HL-60/S4 treated with phorbol 12-myristate 13-acetate at 8.2 ng/mL for 4 days and 3 days (cell line): Measurements from ENCODE around the gene NKAPD1.
"Not testable (repeated sequence)": the region's sequence is repeated elsewhere in the genome, so short reads cannot be mapped to it uniquely, and the experiment has no call there.

ENCODE experiments used
- in situ Hi-C: fragments of 300-500 bp; cut with MboI; formaldehyde crosslinking; loops from 2 replicates; pipeline ENCODE4 v1.15.0; 2022; ENCODE audit warnings: low sequenced_read_pairs

The NKAPD1 gene

DNA sequence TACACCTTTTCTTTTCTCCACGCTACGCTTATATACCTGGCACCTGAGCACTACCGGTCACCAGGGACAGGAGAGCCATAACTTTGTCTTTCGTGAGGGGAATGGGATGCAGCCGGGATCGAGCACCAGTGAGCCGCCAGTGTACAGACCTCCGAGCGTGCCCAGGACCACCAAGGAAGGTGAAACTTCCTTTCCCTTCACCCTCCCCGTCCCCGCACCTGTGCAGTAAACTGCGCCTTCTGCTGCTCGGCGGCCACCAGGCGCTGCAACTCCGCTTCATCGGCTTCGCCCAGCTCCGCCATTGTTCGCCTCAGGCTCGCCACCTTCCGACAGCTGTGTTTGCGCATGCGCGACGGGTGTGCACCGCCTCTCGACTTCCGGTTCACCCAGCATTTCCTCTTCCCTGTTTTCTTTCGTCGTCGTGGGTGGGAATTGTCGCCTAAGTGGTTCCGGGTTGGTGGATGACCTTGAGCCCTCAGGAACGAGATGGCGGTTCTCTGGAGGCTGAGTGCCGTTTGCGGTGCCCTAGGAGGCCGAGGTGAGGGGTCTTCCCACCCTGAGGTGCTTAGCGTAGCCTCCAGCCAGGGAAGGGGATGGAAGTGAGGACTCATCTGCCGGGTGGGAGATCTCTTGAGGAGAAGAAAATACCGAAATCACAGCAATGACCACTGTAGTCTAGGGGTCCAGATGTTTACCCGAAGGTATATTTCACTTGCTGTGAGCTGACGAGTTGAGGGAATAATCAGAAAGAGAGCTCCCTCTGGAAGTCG, 12.5 kb downstream of the NKAPD1 start, which contains the start of the genes SDHD and TIMM8B:
Gene SDHD (plus strand): TSS at position 452 of the 770 bp plus-strand sequence. CDS start 35 bp downstream, at position 487.
Gene TIMM8B (minus strand): TSS at position 335 of the 770 bp plus-strand sequence. CDS start 33 bp downstream, at position 302.
- in situ Hi-C loops: no loop called here

- in situ Hi-C loops: no loop called here
These were observed 13.1 kb downstream of the NKAPD1 start for GRCh38 chr11:112087212-112087611.

GRCh38 chr11:112095302-112095701, 21.2 kb downstream of the NKAPD1 start:
- in situ Hi-C loops: not testable (repeated sequence)

DNA sequence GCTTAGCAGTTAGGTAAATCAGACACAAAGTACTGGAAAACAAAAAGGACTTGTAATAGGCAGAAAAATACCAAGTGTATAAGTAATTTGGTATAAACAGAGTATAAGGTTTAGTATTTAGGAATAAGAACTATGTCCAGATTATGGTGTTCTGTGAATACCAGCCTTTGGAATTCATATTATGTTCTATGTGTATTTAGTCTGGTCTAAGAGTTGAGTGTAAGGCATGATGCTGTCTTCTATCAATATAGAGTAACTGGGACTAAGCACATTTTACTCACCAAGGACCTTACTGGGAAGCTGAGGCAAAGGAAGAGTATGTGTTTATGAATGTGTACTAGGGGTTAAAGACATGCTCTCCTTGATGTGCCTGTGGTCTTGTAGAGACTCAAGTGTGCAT, 22.1 kb downstream of the NKAPD1 start:
- in situ Hi-C loops: no loop called here

GRCh38 chr11:112097734-112098528, 23.8 kb downstream of the NKAPD1 start:
- in situ Hi-C loops: no loop called here

- in situ Hi-C loops: no loop called here
These were observed 26.4 kb downstream of the NKAPD1 start for GRCh38 chr11:112100462-112100861.

DNA sequence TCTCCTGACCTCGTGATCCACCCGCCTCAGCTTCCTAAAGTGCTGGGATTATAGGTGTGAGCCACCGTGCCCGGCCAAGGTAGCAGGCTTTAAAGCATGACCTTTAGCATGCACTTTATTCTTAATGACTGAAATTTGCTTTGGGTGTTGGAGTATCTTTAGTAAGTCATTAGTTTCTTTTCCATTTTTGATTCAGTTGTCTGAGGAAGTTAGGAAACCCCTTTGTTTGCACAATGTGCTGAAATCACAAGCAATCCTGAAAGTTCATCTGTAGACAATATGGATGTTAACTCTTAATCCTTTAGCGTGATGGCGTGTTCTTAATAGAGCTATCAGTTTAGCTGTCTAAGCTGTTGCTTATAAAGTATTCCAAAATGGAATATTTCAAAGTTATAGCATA, 29.3 kb downstream of the NKAPD1 start:
- in situ Hi-C loops: no loop called here

- in situ Hi-C loops: no loop called here
These were observed 32.0 kb downstream of the NKAPD1 start for GRCh38 chr11:112106070-112106469.

DNA sequence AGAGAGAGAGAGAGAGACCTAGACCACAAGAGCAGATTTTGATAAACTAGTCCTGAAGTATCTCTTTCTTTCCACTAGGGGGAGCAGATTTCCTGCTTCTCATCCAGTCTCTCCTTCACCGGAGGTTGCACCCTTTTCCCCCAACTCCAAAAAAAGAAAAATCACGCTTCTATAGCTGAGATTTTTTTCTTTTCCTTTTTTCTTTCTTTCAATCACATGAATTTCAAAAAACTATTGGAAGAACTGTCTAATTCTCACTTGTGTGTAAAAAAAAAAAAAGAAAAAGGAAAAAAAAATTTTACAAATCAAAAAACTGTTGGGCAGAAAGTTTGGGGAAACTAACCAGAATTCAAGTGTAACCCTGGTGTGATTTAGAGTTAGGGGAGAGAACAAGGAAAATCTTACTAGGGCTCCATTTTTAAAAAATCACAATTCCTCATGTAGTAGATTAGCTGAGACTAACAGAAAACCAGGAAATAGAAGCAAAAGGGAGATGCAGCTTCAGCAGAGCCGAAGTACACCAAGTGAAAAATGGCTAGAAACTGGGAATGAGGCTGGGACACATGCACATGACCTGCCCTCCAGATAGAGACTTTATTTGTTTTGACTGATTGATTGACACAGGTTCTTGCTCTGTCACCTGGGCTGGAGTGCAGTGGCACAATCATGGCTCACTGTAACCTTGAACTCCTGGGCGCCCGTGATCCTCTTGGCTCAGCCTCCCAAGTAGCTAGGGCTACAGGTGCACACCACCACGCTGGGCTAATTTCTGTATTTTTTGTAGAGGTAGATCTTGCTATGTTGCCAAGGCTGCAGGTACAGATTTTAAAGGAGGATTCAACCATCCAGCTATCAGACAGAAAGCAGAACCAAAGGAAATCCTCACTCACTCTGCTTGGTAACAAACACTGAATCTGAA, 39.7 kb downstream of the NKAPD1 start:
- in situ Hi-C loops: no loop called here

DNA sequence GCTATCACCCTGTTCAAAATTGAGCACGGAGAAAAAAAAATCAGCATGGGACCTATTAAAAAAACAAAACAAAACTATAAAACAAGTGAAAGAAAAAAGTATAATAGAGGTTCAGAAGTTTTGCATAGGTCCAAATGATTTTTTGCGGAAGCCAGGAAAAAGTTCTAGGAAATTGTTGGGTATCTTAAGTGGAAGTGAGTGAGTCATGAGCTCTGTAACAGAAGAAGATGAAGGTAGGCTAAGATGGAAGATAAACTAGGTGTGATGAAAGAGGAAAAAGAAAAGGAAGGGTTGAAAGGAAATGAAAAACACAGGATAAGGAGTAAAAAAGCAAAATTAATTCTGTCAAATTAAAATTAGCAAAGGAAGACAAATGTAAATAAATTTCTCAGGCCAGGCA, 40.4 kb downstream of the NKAPD1 start:
- in situ Hi-C loops: no loop called here

DNA sequence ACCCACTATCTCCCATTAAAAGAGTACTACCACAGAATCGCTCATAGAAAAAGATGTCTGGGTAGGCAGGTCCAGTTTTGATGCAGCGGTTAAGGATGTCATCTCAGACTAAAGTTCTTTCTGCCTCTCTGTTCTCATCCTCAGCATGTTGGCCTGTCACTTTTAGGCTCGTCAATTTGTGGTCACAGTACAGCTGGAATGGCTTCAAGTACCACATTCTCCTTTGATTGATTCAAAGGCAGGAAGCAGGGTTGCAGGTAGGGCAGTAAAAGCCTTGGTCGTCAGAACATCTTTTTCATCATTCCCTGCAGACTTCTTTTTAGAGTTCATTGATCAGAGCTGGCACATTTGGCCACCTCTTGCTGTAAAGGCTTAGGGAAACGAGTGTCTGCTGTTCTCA, 41.3 kb downstream of the NKAPD1 start:
- in situ Hi-C loops: no loop called here

- in situ Hi-C loops: no loop called here
These were observed 44.1 kb downstream of the NKAPD1 start for GRCh38 chr11:112118176-112118575.

DNA sequence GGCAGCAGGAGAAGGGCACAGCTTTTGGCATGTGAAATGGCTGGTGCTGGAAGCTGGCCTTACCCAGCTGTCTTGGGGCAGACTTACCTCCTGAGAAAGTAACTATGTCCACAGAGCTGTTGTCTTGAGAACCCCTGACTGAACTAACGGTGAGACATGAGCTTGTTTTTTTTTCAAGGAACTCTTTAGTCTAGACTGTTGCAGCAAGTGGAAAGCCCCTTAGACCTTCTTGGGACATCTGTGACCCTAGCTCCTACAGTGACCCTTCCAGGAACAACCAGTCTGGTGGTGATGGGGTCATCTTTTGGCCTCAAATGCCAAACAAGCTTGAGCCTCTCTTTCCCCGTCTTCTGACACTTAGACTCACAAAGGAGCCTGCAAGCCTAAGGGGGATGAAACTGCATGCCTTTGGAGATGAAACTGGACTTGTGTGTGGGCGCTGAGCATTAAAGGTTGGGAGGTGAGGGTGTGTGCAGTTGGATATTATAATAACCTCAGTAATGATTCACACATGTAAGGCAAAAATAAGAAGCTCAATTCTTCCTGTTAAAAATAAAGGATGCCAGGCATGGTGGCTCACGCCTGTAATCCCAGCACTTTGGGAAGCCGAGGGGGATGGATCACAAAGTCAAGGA, 48.0 kb downstream of the NKAPD1 start:
- in situ Hi-C loops: no loop called here

- in situ Hi-C loops: no loop called here
These were observed 49.0 kb downstream of the NKAPD1 start for GRCh38 chr11:112123129-112123528.

DNA sequence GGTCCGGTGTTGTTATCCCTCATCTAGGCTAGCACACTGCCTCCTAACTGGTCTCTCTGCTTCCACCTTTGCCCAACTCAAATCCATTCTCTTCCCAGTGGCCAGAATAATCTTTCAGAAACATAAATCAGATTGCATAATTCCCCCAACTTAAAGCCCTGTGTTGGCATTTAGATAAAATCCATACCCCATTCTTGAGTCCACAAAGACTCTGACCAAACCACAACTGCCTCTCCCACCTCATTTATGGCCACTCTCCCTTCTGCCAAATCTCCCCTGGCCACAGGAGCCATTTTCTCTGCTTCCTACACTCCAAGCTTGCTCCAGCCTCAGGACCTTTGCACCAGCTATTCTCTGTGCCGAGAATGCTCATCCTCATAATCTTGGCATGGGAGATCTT, 53.0 kb downstream of the NKAPD1 start:
- in situ Hi-C loops: no loop called here

GRCh38 chr11:112128483-112129121, 54.5 kb downstream of the NKAPD1 start:
- in situ Hi-C loops: no loop called here

DNA sequence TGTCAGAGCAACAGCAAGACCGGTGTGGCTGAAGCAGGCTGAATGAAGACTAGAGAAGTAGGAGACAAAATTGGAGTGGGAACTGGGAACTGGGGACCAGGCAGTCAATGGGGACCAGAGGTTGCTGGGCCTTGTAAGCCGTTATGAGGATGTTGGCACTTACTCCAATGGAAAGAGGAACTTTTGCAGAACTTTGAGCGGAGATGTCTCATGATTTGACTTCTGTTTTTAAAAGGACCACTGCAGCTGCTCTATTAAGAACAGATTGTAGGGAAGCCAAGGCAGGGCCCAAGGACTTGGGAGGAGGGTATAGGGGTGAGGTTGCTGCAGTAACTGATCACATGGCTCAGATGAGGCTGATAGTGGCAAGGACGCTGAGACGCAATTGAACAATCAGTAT, 55.6 kb downstream of the NKAPD1 start:
- in situ Hi-C loops: no loop called here

- in situ Hi-C loops: no loop called here
These were observed 58.6 kb downstream of the NKAPD1 start for GRCh38 chr11:112132737-112133136.

DNA sequence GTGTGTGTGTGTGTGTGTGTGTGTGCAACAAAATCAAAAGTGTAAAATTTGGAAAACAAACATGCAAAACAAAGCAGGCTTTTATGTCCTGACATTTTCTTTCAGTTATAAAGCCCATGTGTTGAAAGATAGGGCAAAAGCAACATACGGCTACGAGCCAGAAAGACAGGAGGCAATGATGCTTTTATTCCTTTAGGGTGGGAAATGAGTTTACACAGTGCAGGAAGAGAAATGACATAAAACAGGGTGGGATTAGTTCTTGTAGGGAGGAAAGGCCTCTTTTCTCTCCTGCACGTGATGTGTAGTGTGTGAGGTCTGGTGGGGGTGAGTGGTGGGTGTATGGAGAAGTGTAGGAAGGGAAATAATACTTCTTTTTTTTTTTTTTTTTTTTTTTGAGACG, 60.4 kb downstream of the NKAPD1 start:
- in situ Hi-C loops: no loop called here
